Measurements from ENCODE around the gene MAP3K6. TPM values are rescaled to one million over a fixed set of nuclear protein-coding genes. Genes with fewer than 3 reads are reported as not detected.

Gene MAP3K6
- total RNA-seq, 1 experiment from 2014 or later, result 25.1 TPM

DNA sequence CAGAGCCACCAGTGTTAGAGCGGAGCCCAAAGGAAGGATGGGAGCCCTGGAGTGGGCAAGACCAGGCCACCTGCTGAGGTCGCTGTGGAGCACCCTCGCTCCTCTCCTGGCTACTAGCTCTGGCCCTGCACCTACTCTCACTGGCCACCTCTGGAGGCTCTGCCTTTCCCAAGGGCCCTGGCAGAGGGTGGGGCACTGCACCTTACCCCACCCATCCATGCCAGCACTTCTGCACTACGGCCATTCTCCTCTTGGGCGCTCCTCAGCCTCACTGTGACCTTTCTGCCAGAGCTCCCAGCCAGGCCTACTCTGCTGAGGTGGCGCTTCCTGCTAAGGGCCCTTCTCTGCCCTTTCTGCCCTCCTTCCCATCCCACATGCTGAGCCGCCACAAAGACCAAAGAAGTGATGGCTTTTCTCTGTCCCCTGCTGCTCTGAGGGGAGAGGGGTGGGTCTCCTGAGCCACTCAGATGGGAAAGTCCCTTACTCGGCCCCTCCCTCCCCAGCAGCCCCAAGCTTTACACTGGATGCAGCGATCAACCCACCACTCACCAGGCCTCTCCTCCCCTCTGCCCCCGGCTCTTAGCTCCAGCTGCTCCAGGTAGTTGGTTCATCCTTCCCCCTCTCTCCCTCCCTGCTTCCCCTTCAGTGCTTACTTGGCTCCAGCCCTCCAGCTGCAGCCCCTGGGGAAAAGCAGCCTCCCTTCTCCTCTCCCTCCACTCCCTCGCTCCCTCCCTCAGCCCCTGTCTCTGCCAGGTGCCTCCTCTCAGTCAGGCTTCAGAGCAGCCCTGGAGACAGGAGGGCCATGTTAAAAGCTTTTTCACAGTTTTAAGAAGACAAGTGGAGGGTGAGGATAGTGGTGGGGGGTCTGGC, 59.6 kb downstream of the MAP3K6 start:
- H3K36me3 ChIP-seq (ENCODE audit: low read depth, low read length), result no peaks in the 10 kb centered on the region
- intact Hi-C loops (cut with micrococcal nuclease), result loop anchor here (10.0 kb wide), 1 partner anchor 298 kb away; the partner anchor contains the start of gene AHDC1
- H2AFZ ChIP-seq (ENCODE audit: low read length), result no peak overlapping the region
- H4K20me1 ChIP-seq (ENCODE audit: low read length), result no peaks in the 10 kb centered on the region
- peak; percentile 9 for DNase-seq
- H3K4me1 ChIP-seq (ENCODE audit: insufficient read depth, low read length), result no peaks in the 10 kb centered on the region
- no peaks in the 10 kb centered on the region for H3K9me2 ChIP-seq (replicated peaks; ENCODE audit: low read length)
- ChIA-PET POLR2A (ENCODE audit: unreplicated experiment) (no interaction called here), CTCF (interaction anchor here (0.5 to 0.6 kb wide), 2 partner anchors 55 to 70 kb away, joined by 3 to 5 read pairs; no protein-coding TSS in a partner anchor)
- no peak overlapping the region for H3K4me3 ChIP-seq (ENCODE audit: low read length)
- no peaks in the 10 kb centered on the region for H3K9me3 ChIP-seq (ENCODE audit: low read length)
- no peaks in the 10 kb centered on the region for H3K27me3 ChIP-seq (ENCODE audit: low read length)
- no peak overlapping the region for H3K27ac ChIP-seq (ENCODE audit: low read length)
- H3K4me2 ChIP-seq (ENCODE audit: low read length), result no peak overlapping the region
- H3F3A ChIP-seq (ENCODE audit: low read length, unreplicated experiment), result no peaks in the 10 kb centered on the region
- no TSS peak for BruUV-seq (replicated peaks)
- TF ChIP-seq, protein P1, sequence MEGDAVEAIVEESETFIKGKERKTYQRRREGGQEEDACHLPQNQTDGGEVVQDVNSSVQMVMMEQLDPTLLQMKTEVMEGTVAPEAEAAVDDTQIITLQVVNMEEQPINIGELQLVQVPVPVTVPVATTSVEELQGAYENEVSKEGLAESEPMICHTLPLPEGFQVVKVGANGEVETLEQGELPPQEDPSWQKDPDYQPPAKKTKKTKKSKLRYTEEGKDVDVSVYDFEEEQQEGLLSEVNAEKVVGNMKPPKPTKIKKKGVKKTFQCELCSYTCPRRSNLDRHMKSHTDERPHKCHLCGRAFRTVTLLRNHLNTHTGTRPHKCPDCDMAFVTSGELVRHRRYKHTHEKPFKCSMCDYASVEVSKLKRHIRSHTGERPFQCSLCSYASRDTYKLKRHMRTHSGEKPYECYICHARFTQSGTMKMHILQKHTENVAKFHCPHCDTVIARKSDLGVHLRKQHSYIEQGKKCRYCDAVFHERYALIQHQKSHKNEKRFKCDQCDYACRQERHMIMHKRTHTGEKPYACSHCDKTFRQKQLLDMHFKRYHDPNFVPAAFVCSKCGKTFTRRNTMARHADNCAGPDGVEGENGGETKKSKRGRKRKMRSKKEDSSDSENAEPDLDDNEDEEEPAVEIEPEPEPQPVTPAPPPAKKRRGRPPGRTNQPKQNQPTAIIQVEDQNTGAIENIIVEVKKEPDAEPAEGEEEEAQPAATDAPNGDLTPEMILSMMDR (conservative IDR thresholded peaks at IDR 0.05; ENCODE audit: low read depth, low read length), result peak; percentile 33; the same call in 1 of the 2 replicates
- no peak for TF ChIP-seq EZH2 (IDR thresholded peaks at IDR 0.05; ENCODE audit: low read length, unreplicated experiment)
- ATAC-seq, result peak; percentile 37
- no peaks in the 10 kb centered on the region for H3K79me2 ChIP-seq (ENCODE audit: low read length)
- no peak overlapping the region for H3K9ac ChIP-seq (ENCODE audit: low read length)

DNA sequence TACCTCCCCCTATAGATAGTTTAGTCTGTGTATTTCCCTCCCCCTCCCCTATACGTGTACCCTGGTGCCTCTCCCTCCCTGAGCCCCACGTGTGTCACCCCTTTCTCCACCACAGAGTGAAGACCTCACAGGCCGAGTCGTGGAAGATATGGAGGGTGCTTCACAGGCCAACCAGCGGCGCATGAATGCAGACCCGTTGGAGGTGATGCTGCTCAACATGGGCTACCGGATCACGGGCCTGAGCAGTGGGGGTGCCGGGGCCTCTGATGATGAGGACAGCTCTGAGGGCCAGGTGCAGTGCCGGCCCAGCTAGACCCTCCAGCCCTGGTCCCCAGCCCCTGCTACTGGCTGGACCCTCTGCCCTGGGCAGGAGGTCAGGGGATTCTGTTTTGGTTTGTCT, 60.7 kb downstream of the MAP3K6 start:
- Histone ChIP-seq H3K36me3 (ENCODE audit: low read depth, low read length) (no peaks in the 10 kb centered on the region), H3K27ac (ENCODE audit: low read length) (no peak overlapping the region), H3K9ac (ENCODE audit: low read length) (no peak overlapping the region), H3K4me1 (ENCODE audit: insufficient read depth, low read length) (no peaks in the 10 kb centered on the region; the same call in 1 of the 2 replicates), H3K9me2 (replicated peaks; ENCODE audit: low read length) (no peaks in the 10 kb centered on the region), H3K9me3 (ENCODE audit: low read length) (no peaks in the 10 kb centered on the region), H3K4me2 (ENCODE audit: low read length) (no peak overlapping the region), H3K27me3 (ENCODE audit: low read length) (no peaks in the 10 kb centered on the region), H2AFZ (ENCODE audit: low read length) (no peak overlapping the region), H3K79me2 (ENCODE audit: low read length) (no peaks in the 10 kb centered on the region), H4K20me1 (ENCODE audit: low read length) (no peaks in the 10 kb centered on the region), H3F3A (ENCODE audit: low read length, unreplicated experiment) (no peaks in the 10 kb centered on the region), H3K4me3 (ENCODE audit: low read length) (no peak overlapping the region)
- DNase-seq, result no peak
- ATAC-seq, result no peak
- ChIA-PET CTCF (no interaction called here), POLR2A (ENCODE audit: unreplicated experiment) (no interaction called here)
- TF ChIP-seq, protein P1 (conservative IDR thresholded peaks at IDR 0.05; ENCODE audit: low read depth, low read length), result no peak
- no peak for TF ChIP-seq EZH2phosphoT487 (IDR thresholded peaks at IDR 0.05; ENCODE audit: borderline replicate concordance, low read length)
- no peak for TF ChIP-seq EZH2 (IDR thresholded peaks at IDR 0.05; ENCODE audit: low read length, unreplicated experiment)
- intact Hi-C loops (cut with micrococcal nuclease), result loop anchor here (10.0 kb wide), 1 partner anchor 299 kb away; the partner anchor contains the start of gene AHDC1
- BruUV-seq (replicated peaks), result no TSS peak

Other genes with a start within 250 kb of the MAP3K6 start
- gene SLC9A1, start 211.8 kb downstream of the MAP3K6 start, total RNA-seq (2014; rRNA removed), result 25.2 and 26.4 TPM in 2 replicates
- gene WDTC1, start 132.3 kb downstream of the MAP3K6 start, total RNA-seq (2014; rRNA removed), result 23.7 and 28.6 TPM in 2 replicates
- 50.3 and 57.4 TPM in 2 replicates for gene TMEM222, start 44.8 kb downstream of the MAP3K6 start, total RNA-seq (2014; rRNA removed)
- 26.8 and 34.3 TPM in 2 replicates for gene SYTL1, start 24.9 kb downstream of the MAP3K6 start, total RNA-seq (2014; rRNA removed)
- gene FCN3, start 7.9 kb upstream of the MAP3K6 start, total RNA-seq (2014; rRNA removed), result not detected in 2 replicates
- 0.40 and 0.47 TPM in 2 replicates for gene CD164L2, start 16.4 kb upstream of the MAP3K6 start, total RNA-seq (2014; rRNA removed)
- gene GPR3, start 25.7 kb upstream of the MAP3K6 start, total RNA-seq (2014; rRNA removed), result 4.7 TPM in 2 replicates
- gene WASF2, start 123.2 kb upstream of the MAP3K6 start, total RNA-seq (2014; rRNA removed), result 20.7 and 32.4 TPM in 2 replicates
- gene AHDC1, start 237.2 kb upstream of the MAP3K6 start, total RNA-seq (2014; rRNA removed), result 15.2 and 20.4 TPM in 2 replicates

Measured in PC-3 (cell line).